Stimulated activated CD4-positive, alpha-beta T cell treated with anti-CD3 and anti-CD28 coated beads, Interleukin-1b, Interleukin-23, amount 100 ng/mL, for 4 hours (primary cell): ENCODE results near the gene DPEP3.
"Not testable (repeated sequence)": the region's sequence is repeated elsewhere in the genome, so short reads cannot be mapped to it uniquely, and the experiment has no call there.

Experiments used
- DNase-seq, 2 donors: peaks; one replicate each; pipeline ENCODE4 v3.0.0-alpha.2; 2020; ENCODE audit warnings: low read depth in 2 of 2

DPEP3 gene

GRCh38 chr16:67993207-67994039, 13.1 kb upstream of the DPEP3 start:
- peak; percentile 72 to 79 for DNase-seq

DNA sequence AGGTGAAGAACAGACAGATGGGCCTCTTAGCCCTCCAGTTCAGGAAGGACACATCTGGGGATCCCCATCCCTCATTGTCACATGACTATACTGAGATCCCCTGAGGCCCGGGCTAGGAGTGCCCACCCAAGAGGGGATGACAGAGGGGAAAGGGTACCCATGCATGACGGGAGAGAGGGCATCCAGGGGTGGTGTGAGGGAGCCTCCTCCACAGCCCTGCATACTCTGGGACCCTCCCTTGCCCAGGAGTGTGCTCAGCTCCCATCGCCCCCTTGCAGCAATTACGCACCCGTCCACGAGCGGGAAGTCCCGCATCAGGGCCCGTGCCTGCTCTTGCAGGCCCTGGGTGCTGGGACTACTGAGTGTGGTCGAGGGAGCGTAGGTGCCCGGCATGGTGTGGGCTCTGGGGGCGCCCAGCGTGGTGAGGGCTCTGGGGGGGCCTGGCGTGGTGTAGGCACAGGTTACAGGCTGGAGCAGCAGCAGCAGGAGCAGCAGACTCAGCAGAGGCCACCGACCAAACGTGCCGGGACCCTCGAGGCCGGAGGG, 12.4 kb upstream of the DPEP3 start:
- no peak for DNase-seq

DNA sequence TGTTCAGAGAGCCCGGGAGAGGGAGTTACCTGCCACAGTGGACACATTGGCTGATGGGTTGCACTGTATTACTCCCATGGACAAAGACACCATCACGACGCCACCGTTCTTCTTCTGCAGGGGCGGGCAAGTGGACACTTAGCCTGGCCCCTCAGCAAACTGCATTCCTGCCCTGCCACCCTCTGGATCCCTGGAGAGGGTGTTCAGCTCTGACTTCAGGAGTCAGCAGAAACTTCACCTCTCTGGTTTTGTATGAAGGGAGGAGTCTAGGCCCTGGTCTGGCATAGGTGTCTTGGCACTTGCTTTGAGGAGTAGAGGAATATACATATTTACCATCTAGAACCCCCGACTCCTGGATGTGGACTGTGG, 9.7 kb upstream of the DPEP3 start:
- no peak for DNase-seq

DNA sequence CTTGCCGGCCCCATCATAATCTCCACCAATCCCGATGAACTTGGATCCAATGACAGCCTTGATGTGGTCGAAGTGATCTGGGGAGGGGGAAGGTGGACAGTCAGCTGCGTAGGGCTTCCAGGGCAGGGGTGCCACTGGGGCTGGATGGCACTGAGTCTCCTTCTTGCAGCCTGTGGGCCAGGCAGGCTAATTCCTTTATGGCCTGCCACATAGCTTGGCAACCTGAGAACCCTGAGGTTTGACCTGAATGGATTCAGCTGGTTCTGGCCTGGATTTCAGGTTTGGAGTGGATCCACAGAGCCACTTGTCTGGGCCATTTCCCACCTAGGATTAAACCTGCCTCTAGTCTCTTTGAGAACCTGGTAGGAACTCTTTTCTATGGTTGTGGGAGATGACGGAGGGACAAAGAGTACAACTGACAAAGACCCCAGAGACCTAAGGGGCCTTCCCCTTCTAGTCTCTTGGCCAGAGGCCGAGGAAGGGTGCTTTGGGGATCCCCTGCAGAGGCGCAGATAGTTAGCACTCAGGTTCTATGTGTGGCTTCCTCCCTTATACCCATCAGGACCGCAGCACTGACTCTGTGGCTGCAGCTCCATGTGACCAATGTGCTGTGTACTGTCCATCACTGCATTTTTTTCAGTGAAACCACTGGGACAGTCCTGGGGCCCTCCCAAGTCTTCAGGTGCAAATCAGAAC, 9.2 kb upstream of the DPEP3 start:
- no peak for DNase-seq

DNA sequence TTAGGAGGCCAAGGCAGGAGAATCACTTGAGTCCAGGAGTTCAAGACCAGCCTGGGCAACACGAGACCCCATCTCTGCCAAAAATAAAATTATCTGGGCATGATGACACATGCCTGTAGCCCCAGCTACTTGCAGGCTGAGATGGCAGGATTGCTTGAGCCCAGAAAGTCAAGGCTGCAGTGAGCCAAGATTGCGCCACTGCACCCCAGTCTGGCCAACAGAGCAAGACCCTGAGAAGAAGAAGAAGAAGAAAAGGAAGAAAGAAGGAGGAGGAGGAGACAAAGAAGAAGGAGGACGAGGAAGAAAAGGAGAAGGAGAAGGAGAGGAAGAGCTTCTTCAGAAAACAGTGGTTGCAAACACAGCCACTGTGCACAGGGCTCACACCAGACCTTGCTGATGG, 8.4 kb upstream of the DPEP3 start:
- no peak for DNase-seq

DNA sequence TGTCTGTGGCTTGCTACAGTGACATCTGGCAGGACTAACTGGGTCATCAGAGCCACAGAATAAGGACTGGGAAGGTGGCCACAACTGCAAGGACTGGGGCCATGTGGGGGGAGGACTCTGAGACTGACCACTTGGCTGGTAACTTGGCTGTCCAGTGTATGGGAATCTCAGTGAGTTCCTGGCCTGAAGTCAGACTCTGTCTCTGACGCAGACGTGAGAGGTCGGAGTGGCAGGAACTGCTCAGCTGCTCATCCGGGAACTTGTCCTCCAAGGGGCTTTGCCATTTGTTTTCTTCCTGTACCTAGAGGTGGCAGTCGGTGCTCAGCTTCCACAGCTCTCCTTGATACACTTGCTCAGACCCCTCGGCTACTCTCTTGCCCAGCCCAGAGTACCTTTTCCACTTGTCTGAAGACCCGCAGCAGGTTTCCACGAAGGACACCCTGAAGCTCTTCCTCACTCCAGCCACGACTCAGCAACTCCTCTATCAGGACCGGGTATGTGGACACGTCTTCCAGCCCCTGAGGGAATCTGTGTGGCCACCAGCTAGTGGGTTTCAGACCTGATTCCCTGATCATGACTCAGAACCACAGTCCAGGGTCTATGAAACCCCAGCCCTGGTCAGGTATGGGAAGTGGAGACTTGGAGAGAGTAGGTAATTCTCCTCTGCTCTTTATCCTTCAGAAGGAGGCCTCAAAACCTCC, 7.3 kb upstream of the DPEP3 start:
- DNase-seq = no peak

DNA sequence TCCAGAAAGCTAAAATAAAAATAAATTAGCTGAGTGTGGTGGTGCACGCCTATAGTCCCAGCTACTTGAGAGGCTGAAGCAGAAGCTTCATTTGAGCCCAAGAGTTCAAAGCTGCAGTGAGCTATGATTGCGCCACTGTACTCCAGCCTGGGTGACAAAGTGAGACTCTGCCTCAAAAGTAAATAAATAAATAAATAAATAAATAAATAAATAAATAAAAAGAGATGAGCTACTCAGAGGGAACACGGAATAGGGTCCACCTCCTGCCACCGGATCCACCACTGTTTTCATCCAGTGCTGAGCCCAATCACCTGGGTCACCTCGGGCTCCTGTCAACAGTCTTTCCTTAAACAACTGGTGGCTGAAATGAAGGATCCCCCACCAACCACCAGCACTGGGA, 6.7 kb upstream of the DPEP3 start:
- DNase-seq = no peak

GRCh38 chr16:67982011-67982696, 1.9 kb upstream of the DPEP3 start:
- no peak for DNase-seq

DNA sequence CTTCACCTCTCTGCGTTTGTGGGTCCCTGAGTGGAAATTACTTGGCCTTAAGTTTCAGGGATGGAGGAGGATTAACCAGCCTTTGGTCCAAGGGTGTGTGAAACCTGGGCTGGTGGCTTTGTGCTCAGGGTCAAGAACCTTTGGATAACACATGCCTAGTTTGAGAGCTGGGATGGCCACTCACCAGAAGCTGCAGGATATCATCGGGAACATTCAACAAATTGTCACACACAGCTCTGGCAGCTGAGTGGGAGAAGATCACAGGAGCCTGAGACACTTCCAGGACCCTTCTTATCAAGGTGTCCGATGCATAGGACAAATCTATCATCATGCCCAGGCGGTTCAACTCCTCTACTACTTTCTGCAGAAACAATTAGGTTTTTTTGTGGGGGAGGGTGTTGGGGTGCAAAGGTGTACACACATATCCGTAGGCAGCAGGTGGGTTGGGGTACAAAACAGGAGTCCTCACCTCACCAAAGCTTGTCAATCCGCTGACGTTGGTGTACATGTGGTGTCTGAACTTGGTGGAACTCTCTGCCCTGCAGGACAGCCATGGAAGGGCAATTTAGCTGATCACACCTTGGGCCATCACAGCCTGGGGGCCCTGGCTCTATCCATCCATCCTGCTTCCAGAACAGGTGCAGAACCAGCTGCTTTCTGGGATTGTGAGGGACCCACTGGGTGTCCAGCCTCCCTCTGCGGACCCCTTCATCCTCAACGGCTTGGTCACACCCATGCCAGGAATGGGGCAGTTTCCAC, 2.7 kb downstream of the DPEP3 start:
- no peak for DNase-seq

DNA sequence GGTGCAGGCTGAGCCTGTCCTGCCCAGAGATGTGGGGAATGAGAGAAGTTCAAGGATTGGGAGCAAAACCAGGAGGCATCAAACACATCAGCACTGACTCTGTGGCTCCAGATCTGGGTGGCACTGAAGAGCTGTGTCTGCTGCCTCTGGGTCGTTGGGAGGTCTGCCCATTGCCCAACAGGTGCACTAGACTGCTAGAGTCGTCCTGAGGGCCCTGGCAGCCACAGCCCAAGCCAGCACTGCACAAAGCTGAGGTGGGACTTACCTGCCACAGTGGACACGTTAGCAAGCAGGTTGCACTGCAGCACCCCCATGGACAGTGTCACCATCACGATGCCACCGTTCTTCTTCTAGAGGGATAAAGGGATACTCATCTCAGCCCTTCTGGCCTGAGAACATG, 3.3 kb downstream of the DPEP3 start:
- no peak for DNase-seq

- no peak for DNase-seq
These were observed 4.1 kb downstream of the DPEP3 start for GRCh38 chr16:67976205-67976604.

GRCh38 chr16:67975321-67976105, 4.8 kb downstream of the DPEP3 start:
- DNase-seq = no peak

DNA sequence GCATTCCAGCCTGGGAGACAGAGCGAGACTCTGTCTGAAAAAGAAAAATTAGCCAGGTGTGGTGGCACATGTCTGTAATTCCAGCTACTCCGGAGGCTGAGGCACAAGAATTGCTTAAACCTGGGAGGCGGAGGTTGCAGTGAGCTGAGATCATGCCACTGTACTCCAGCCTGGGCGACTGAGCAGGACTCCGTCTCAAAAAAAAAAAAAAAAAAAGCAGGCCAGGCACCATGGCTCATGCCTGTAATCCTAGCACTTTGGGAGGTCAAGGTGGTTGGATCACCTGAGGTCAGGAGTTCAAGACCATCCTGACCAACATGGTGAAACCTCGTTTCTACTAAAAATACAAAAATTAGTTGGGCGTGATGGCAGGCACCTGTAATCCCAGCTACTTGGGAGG, 8.0 kb downstream of the DPEP3 start:
- DNase-seq = not testable (repeated sequence)

GRCh38 chr16:67971111-67971510, 9.2 kb downstream of the DPEP3 start:
- DNase-seq = no peak

DNA sequence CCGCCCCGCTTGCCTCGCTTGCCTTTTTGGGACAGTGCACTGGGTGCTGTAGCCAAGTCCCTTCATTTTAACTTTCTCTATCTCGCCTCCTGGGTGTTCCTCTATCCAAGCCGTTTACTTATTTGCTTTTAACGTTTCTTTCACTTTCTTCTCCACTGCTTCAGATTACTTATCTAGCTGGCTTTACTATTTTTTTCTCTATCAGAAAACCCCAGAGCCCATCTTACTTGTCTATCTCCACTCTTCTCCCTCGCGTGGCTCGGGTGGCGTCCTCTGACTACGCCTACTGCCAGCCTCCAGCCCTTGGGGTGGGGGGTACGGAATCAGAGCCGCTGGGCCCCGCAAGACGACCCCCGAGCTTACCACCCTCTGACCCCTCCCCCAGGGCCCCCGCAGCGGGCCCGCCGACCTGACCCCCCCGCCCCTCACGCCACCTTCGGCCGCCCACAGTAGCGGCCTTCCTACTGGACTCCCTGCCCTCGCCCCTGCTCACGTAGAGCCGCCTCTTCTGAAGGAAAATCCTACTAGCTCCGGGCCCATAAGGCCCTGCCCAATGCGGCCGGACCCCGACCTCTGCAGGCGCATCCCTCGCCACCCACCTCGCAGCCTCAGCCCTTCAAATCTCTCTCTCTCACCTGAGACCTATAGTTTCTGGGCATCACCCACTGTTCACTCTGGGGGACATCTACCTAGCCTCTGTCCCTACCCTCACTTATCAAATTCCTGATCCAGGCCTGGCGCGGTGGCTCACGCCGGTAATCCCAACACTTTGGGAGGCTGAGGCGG, 10.9 kb downstream of the DPEP3 start:
- DNase-seq = no peak

GRCh38 chr16:67968400-67969253, 11.7 kb downstream of the DPEP3 start, which contains the start of gene SLC12A4:
TSS of gene SLC12A4 (minus strand) at chr16:67968637. CDS start at chr16:67968553, 84 bp downstream.
- DNase-seq = peak; percentile 69 to 86

GRCh38 chr16:67967958-67968399, 12.3 kb downstream of the DPEP3 start:
- peak in 1 of 2 donors; percentile 34 for DNase-seq
